CD14-positive monocyte (primary cell): Measurements from ENCODE around the gene ARHGAP12. TPM values are rescaled to one million over a fixed set of nuclear protein-coding genes. Genes with fewer than 3 reads are reported as not detected.

Source experiments
- DNase-seq, 3 donors: peaks; one replicate each; pipeline ENCODE4 v3.0.0-alpha.2; 2011 to 2022
- H2AFZ ChIP-seq: 2 replicates; pipeline ENCODE4 v1.6.0; 2012; ENCODE audit warnings: mild to moderate bottlenecking, low read depth, low read length, inconsistent platforms; ENCODE audit not compliant: insufficient read depth, poor library complexity, severe bottlenecking
- H3K27ac ChIP-seq, 2 donors: 1 replicate in 1 of 2; 2 replicates in 1 of 2; pipeline ENCODE4 v1.5.1; 2012 to 2013; ENCODE audit warnings: low read length in 2 of 2, control low read depth in 1 of 2, inconsistent platforms in 1 of 2, low read depth in 1 of 2, mild to moderate bottlenecking in 1 of 2
- H3K27me3 ChIP-seq, 2 donors: one replicate each; pipeline versions ENCODE4 v1.6.0 to v1.6.1; 2011 to 2013; ENCODE audit warnings: low read length in 2 of 2; ENCODE audit not compliant: control insufficient read depth in 2 of 2, insufficient read depth in 2 of 2
- H3K36me3 ChIP-seq, 2 donors: replicated peaks in 1 of 2; 1 replicate in 1 of 2; 2 replicates in 1 of 2; pipeline versions ENCODE4 v1.5.1 to v1.6.1; 2012 to 2013; ENCODE audit warnings: low read length in 2 of 2, control low read depth in 1 of 2, inconsistent platforms in 1 of 2, mild to moderate bottlenecking in 1 of 2; ENCODE audit not compliant: insufficient read depth in 2 of 2, control insufficient read depth in 1 of 2
- H3K4me1 ChIP-seq, 2 donors: 1 replicate in 1 of 2; 2 replicates in 1 of 2; pipeline versions ENCODE4 v1.5.1 to v1.6.1; 2012 to 2013; ENCODE audit warnings: low read length in 2 of 2, control low read depth in 1 of 2, inconsistent platforms in 1 of 2, mild to moderate bottlenecking in 1 of 2, moderate library complexity in 1 of 2; ENCODE audit not compliant: insufficient read depth in 2 of 2, control insufficient read depth in 1 of 2
- H3K4me2 ChIP-seq: replicated peaks from 2 replicates; pipeline ENCODE3; 2012; ENCODE audit warnings: low read length, moderate library complexity, mild to moderate bottlenecking; ENCODE audit not compliant: poor library complexity, severe bottlenecking; ENCODE audit errors: extremely low read depth
- H3K4me3 ChIP-seq, 3 experiments: fragments of 200-600 bp in 1 of 3; sonication (generic) in 1 of 3; replicated peaks in 1 of 3; 1 replicate in 2 of 3; 2 replicates in 1 of 3; pipeline ENCODE4 v1.5.1; 2011 to 2013; ENCODE audit warnings: low read length in 3 of 3, mild to moderate bottlenecking in 3 of 3, control low read depth in 2 of 3, low read depth in 2 of 3, inconsistent platforms in 1 of 3, moderate library complexity in 1 of 3
- H3K79me2 ChIP-seq: 2 replicates; pipeline ENCODE4 v1.6.0; 2012; ENCODE audit warnings: mild to moderate bottlenecking, control low read depth, inconsistent platforms, low read length, moderate library complexity; ENCODE audit not compliant: insufficient read depth
- H3K9ac ChIP-seq: 2 replicates; pipeline ENCODE4 v1.6.0; 2017; ENCODE audit warnings: low read length, mild to moderate bottlenecking; ENCODE audit not compliant: insufficient read depth, poor library complexity, severe bottlenecking
- H3K9me3 ChIP-seq, 2 donors: replicated peaks in 1 of 2; 1 replicate in 1 of 2; 2 replicates in 1 of 2; pipeline versions ENCODE4 v1.5.1 to v1.6.1; 2012 to 2013; ENCODE audit warnings: low read length in 2 of 2, control low read depth in 1 of 2; ENCODE audit not compliant: control insufficient read depth in 1 of 2, insufficient read depth in 1 of 2
- H4K20me1 ChIP-seq: 2 replicates; pipeline ENCODE4 v1.6.0; 2012; ENCODE audit warnings: mild to moderate bottlenecking, low read length, control low read depth, moderate library complexity; ENCODE audit not compliant: insufficient read depth
- H3K27ac Mint-ChIP-seq, 7 donors: one replicate each; pipeline ENCODE4 v1.8.0; 2020; ENCODE audit warnings: mild to moderate bottlenecking in 7 of 7, mixed read lengths in 7 of 7, moderate library complexity in 6 of 7, inconsistent platforms in 2 of 7
- H3K27me3 Mint-ChIP-seq, 3 donors: one replicate each; pipeline ENCODE4 v1.8.0; 2021 to 2022; ENCODE audit warnings: low read depth in 3 of 3, mild to moderate bottlenecking in 3 of 3, mixed read lengths in 3 of 3, moderate library complexity in 3 of 3, inconsistent platforms in 1 of 3
- H3K36me3 Mint-ChIP-seq, 2 donors: one replicate each; pipeline ENCODE4 v1.8.0; 2020; ENCODE audit warnings: mixed read lengths in 2 of 2, inconsistent platforms in 1 of 2, mild to moderate bottlenecking in 1 of 2
- H3K4me1 Mint-ChIP-seq: one replicate; pipeline ENCODE4 v1.8.0; 2020; ENCODE audit warnings: mild to moderate bottlenecking, mixed read lengths
- H3K4me3 Mint-ChIP-seq, 2 donors: one replicate each; pipeline ENCODE4 v1.8.0; 2020; ENCODE audit warnings: mild to moderate bottlenecking in 2 of 2, mixed read lengths in 2 of 2, moderate library complexity in 1 of 2
- H3K9me3 Mint-ChIP-seq, 7 donors: one replicate each; pipeline ENCODE4 v1.8.0; 2020 to 2022; ENCODE audit warnings: mixed read lengths in 7 of 7, mild to moderate bottlenecking in 6 of 7, moderate library complexity in 6 of 7, inconsistent platforms in 2 of 7
- WGBS: methylation state at CpG from one replicate; pipeline ENCODE4 v1.1.5; 2013; ENCODE audit warnings: missing lambda C conversion rate; ENCODE audit not compliant: insufficient coverage; 5-methylcytosine and 5-hydroxymethylcytosine counted together
- intact Hi-C, 2 donors: fragments of 100-400 bp; cut with micrococcal nuclease; formaldehyde crosslinking; loops; one replicate each; pipeline versions ENCODE4 v1.15.0 to v1.15.1; 2023
- polyA plus RNA-seq, 3 donors: library from polyadenylated mRNA; depleted of rRNA in 1 of 3; unstranded in 2 of 3; stranded (reverse) in 1 of 3; fragments of 300-500 nt in 2 of 3; fragments of >200 nt in 1 of 3; fragmentation: Illumina TruSeq in 2 of 3; gene quantifications; 1 replicate in 2 of 3; 2 replicates in 1 of 3; pipeline ENCODE4 v1.2.3, GENCODE V29; 2012 to 2021
- TF ChIP-seq, protein P1 (sequence below): fragments of 200-600 bp; IDR thresholded peaks from one replicate; pipeline ENCODE4 v1.8.0; 2022; ENCODE audit warnings: antibody characterized with exemption, mild to moderate bottlenecking

Gene ARHGAP12
- polyA plus RNA-seq, 3 donors = 3.2 to 15.5 (median 4.7) TPM

DNA sequence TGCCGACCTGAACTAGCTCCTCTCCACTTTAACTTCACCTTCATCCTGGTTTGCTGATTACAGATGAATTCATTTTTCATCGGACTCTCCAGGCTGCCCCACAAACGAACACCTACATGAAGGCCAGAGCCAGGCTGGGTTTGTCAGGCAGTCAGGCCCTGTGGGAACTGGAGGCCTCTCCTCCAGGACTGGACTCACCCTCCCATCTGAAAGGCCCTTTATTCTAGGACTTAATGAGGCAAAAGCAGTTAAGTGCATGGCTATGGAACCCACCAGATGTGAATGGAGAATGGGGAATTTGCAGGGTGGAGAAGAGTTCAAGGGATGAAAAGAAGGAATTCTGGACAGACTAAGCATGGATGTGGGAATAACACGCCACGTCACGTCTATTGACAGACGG lies 170.8 kb downstream of the ARHGAP12 start:
- peaks cover 0 to 1% (median 0%) of the 10 kb centered on the region in 3 donors for H3K27me3 Mint-ChIP-seq
- 94% methylated on average over 6 of the region's 7 CpGs for WGBS
- Histone ChIP-seq H4K20me1 (no peaks in the 10 kb centered on the region), H3K4me1 (peaks cover 33 to 51% of the 10 kb centered on the region in 2 donors), H2AFZ (no peak overlapping the region), H3K9me3 (no peaks in the 10 kb centered on the region), H3K27me3 (no peaks in the 10 kb centered on the region), H3K79me2 (no peaks in the 10 kb centered on the region), H3K36me3 (no peaks in the 10 kb centered on the region), H3K27ac (peak overlapping the region in 1 of 2 donors; percentile 11), H3K9ac (no peak overlapping the region), H3K4me2 (no peak overlapping the region), H3K4me3 (no peak overlapping the region)
- intact Hi-C loops = loop anchor here in 1 of 2 donors (10.0 kb wide), 1 partner anchor 753 kb away; no protein-coding TSS in a partner anchor
- no peak overlapping the region for H3K4me3 Mint-ChIP-seq
- TF ChIP-seq, protein P1, sequence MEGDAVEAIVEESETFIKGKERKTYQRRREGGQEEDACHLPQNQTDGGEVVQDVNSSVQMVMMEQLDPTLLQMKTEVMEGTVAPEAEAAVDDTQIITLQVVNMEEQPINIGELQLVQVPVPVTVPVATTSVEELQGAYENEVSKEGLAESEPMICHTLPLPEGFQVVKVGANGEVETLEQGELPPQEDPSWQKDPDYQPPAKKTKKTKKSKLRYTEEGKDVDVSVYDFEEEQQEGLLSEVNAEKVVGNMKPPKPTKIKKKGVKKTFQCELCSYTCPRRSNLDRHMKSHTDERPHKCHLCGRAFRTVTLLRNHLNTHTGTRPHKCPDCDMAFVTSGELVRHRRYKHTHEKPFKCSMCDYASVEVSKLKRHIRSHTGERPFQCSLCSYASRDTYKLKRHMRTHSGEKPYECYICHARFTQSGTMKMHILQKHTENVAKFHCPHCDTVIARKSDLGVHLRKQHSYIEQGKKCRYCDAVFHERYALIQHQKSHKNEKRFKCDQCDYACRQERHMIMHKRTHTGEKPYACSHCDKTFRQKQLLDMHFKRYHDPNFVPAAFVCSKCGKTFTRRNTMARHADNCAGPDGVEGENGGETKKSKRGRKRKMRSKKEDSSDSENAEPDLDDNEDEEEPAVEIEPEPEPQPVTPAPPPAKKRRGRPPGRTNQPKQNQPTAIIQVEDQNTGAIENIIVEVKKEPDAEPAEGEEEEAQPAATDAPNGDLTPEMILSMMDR = no peak
- DNase-seq = no peak
- H3K27ac Mint-ChIP-seq = peak overlapping the region in 4 of 7 donors; percentile 1 to 60 (median 26)
- H3K9me3 Mint-ChIP-seq = peaks cover 0 to 3% (median 0%) of the 10 kb centered on the region in 7 donors
- peaks cover 48% of the 10 kb centered on the region for H3K4me1 Mint-ChIP-seq
- peaks cover 0 to under 1% of the 10 kb centered on the region in 2 donors for H3K36me3 Mint-ChIP-seq

DNA sequence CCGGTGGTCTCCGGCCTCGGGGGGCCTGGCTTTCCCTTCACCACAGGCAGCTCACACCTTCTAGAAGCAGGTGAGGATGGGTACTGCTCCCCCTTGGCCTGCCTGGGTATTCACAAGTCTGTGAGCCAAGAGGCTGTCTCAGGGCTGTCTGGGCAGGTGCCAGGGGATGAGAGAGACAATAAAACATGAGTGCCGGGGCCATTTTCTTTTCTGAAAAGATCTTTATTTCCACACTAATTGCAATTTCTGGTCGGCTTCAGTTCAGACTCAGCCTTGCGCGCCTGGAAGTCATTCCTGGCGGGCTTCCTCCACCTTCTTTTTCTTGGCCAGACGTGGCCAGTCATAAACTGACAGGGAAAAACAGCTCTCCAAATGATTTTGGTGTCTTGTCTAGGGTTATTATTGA lies 171.2 kb downstream of the ARHGAP12 start:
- peak overlapping the region in 3 of 7 donors; percentile 22 to 31 (median 31) for H3K27ac Mint-ChIP-seq
- H3K9me3 Mint-ChIP-seq = peaks cover 0 to 3% (median 0%) of the 10 kb centered on the region in 7 donors
- Histone ChIP-seq H3K4me2 (no peak overlapping the region), H3K4me3 (no peak overlapping the region), H3K9ac (no peak overlapping the region), H2AFZ (no peak overlapping the region), H3K36me3 (no peaks in the 10 kb centered on the region), H3K79me2 (no peaks in the 10 kb centered on the region), H3K9me3 (no peaks in the 10 kb centered on the region), H3K27me3 (no peaks in the 10 kb centered on the region), H4K20me1 (no peaks in the 10 kb centered on the region), H3K4me1 (peaks cover 31 to 48% of the 10 kb centered on the region in 2 donors), H3K27ac (no peak overlapping the region)
- intact Hi-C loops = loop anchor here in 1 of 2 donors (10.0 kb wide), 1 partner anchor 753 kb away; no protein-coding TSS in a partner anchor
- 100% methylated on average over 2 of the region's 9 CpGs for WGBS
- peaks cover 0 to 2% of the 10 kb centered on the region in 2 donors for H3K36me3 Mint-ChIP-seq
- no peak overlapping the region for H3K4me3 Mint-ChIP-seq
- TF ChIP-seq, protein P1 = no peak
- peaks cover 0 to 1% (median 0%) of the 10 kb centered on the region in 3 donors for H3K27me3 Mint-ChIP-seq
- H3K4me1 Mint-ChIP-seq = peaks cover 46% of the 10 kb centered on the region
- DNase-seq = no peak
